Fibroblast of lung (primary cell): ENCODE data around the gene KCND3.

Experiments
- CTCF ChIP-seq, 2 donors: IDR thresholded peaks in 1 of 2; conservative IDR thresholded peaks in 1 of 2; 1 replicate in 1 of 2; 2 replicates in 1 of 2; pipeline ENCODE4 v1.5.1; 2011 to 2012; ENCODE audit warnings: low read length in 2 of 2, control low read depth in 1 of 2, inconsistent platforms in 1 of 2, low read depth in 1 of 2, mild to moderate bottlenecking in 1 of 2
- EZH2 ChIP-seq: IDR thresholded peaks from 2 replicates; pipeline ENCODE4 v1.5.1; 2012; ENCODE audit warnings: low read length, control low read depth, mild to moderate bottlenecking; ENCODE audit errors: missing control alignments

DNA sequence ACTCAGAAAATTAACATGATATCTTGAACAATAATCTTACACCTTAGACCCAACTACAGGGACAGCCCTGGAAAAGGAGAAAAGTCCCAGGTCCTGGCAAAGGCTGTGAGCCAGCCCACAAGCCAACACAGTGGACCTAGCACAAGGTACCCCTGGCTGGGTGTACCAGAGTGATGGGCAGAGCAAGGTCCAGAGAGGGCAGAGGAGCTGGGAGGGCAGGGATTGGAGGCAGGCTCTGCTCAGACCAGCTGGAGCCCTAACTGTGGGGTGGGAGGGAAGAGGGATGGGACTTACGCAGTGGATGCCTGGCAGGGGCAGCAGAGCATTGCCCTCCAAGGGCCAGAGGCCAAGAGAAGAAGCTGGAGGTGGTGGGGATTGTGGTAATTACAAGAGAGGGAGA is 101.6 kb downstream of the KCND3 start:
- TF ChIP-seq CTCF (conservative IDR thresholded peaks at IDR 0.05 in 1 of 2, IDR thresholded peaks at IDR 0.05 in 1 of 2; ENCODE audit: low read depth in 1 of 2, low read length in 2 of 2): no peak
- TF ChIP-seq EZH2: no peak
